CD4-positive, alpha-beta T cell treated with Interferon alpha-2 for 1 hour (primary cell): ENCODE data around the gene MEDAG.

Experiments
- DNase-seq, 2 donors: peaks; one replicate each; pipeline ENCODE4 v3.0.0-alpha.2; 2020 to 2022

Gene MEDAG

GRCh38 chr13:30966101-30966500, 60.0 kb downstream of the MEDAG start:
- DNase-seq = no peak

- no peak for DNase-seq
Observed at GRCh38 chr13:30968846-30969245, 62.8 kb downstream of the MEDAG start.

GRCh38 chr13:30971575-30971974, 65.5 kb downstream of the MEDAG start:
- DNase-seq = no peak

GRCh38 chr13:30972888-30973377, 66.9 kb downstream of the MEDAG start:
- no peak for DNase-seq

- no peak for DNase-seq
Observed at GRCh38 chr13:30974350-30974749, 68.3 kb downstream of the MEDAG start.
